HepG2 (cell line): ENCODE data around the gene UQCRC1. TPM values are rescaled to one million over a fixed set of nuclear protein-coding genes. Genes with fewer than 3 reads are reported as not detected.
A peak's percentile ranks its signal among the peaks of the same experiment; 100 is the strongest.

Experiments used
- AGO1 ChIP-seq: fragments of 200-400 bp; formaldehyde crosslinking; IDR thresholded peaks from 2 replicates; pipeline ENCODE4 v1.6.1; 2017; ENCODE audit warnings: mild to moderate bottlenecking, low read depth, low read length, moderate library complexity; ENCODE audit not compliant: poor library complexity, severe bottlenecking
- ATF3 ChIP-seq: sonication (generic); formaldehyde crosslinking; IDR thresholded peaks from 2 replicates; pipeline ENCODE4 v1.4.0; 2020; ENCODE audit warnings: missing genetic modification reagents
- GABPA ChIP-seq, 2 experiments: IDR thresholded peaks; 2 replicates each; pipeline ENCODE4 v1.6.1; 2011 to 2016; ENCODE audit warnings: low read depth in 2 of 2, low read length in 1 of 2, missing biosample characterization in 1 of 2, missing genetic modification characterization in 1 of 2
- HNRNPL ChIP-seq: fragments of 200-400 bp; formaldehyde crosslinking; IDR thresholded peaks from 2 replicates; pipeline ENCODE4 v1.6.1; 2017; ENCODE audit warnings: mild to moderate bottlenecking, low read depth, low read length
- RARA ChIP-seq: IDR thresholded peaks from 2 replicates; pipeline ENCODE4 v1.6.1; 2016; ENCODE audit warnings: missing genetic modification reagents, missing compliant biosample characterization
- RFX5 ChIP-seq: IDR thresholded peaks from 2 replicates; pipeline ENCODE4 v1.6.1; 2011; ENCODE audit warnings: low read depth, low read length, improper control_type of control experiment
- SAP130 ChIP-seq: IDR thresholded peaks from 2 replicates; pipeline ENCODE4 v1.6.1; 2016; ENCODE audit warnings: low read depth
- SP5 ChIP-seq: IDR thresholded peaks from 2 replicates; pipeline ENCODE4 v1.6.1; 2016; ENCODE audit warnings: low read depth, borderline replicate concordance
- ZBTB10 ChIP-seq: sonication (generic); formaldehyde crosslinking; IDR thresholded peaks from 2 replicates; pipeline ENCODE4 v1.4.0; 2020; ENCODE audit warnings: missing genetic modification reagents, borderline replicate concordance
- ZBTB3 ChIP-seq: sonication (generic); formaldehyde crosslinking; IDR thresholded peaks from 2 replicates; pipeline ENCODE4 v1.4.0; 2020; ENCODE audit warnings: low read depth, mild to moderate bottlenecking, moderate library complexity, missing genetic modification reagents, borderline replicate concordance
- ZBTB33 ChIP-seq: sonication (generic); formaldehyde crosslinking; IDR thresholded peaks from 2 replicates; pipeline ENCODE4 v1.4.0; 2020; ENCODE audit warnings: missing genetic modification reagents
- polyA plus RNA-seq, 8 experiments: library from polyadenylated mRNA; depleted of rRNA in 3 of 8; stranded (reverse) in 7 of 8; unstranded in 1 of 8; fragments of >200 nt; fragmentation: Illumina TruSeq in 4 of 8; extraction: Trizol in 4 of 8; gene quantifications; 2 replicates each; pipeline versions ENCODE4 v1.2.1 to v1.2.3, GENCODE V29; 2011 to 2016; ENCODE audit warnings: low read depth in 4 of 8, missing spikeins in 1 of 8, mixed read lengths in 1 of 8; ENCODE audit not compliant: insufficient read depth in 1 of 8
- total RNA-seq, 5 experiments: library from RNA; depleted of rRNA; stranded (reverse); fragments of >200 nt; fragmentation: Illumina TruSeq; extraction: Trizol; gene quantifications; 2 replicates each; pipeline ENCODE4 v1.2.3, GENCODE V29; 2016; ENCODE audit warnings: low read depth in 1 of 5
- TF ChIP-seq, protein P1 (sequence below): IDR thresholded peaks from 2 replicates; pipeline ENCODE4 v1.4.0; 2020; ENCODE audit warnings: mild to moderate bottlenecking, missing genetic modification reagents
- TF ChIP-seq, protein P2 (sequence below): sonication (generic); formaldehyde crosslinking; IDR thresholded peaks from 2 replicates; pipeline ENCODE4 v1.8.1; 2022; ENCODE audit warnings: mild to moderate bottlenecking, missing genetic modification reagents

UQCRC1 gene
- total and polyA plus RNA-seq, 2 of the 13 experiments (the other 11 are each of a cell fraction or from before 2014, with no cell fraction given), result 316 to 680 TPM

DNA sequence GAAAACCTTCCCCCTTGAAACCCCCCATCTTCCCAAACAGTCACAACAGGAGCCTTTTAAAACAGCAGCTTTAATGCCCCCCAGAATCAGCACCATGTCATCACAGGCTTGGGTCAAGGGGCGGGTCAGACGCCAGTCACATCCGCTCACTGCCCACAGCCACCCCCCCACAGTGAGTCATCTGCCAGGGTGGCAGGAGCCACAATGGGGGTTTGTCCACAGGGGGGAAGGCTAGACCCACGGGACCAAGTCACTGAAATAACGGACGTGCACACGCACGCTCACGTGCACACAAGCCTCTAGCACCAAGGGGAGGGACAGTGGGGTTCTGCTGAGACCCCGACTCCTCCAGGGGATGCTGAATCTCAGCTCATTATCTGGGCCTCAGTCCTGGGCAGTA is 45.4 kb downstream of the UQCRC1 start (continued):
- no peak for TF ChIP-seq GABPA (IDR thresholded peaks at IDR 0.05; ENCODE audit: low read depth, low read length)
- TF ChIP-seq GABPA (CRISPR knock-in tag; IDR thresholded peaks at IDR 0.05; ENCODE audit: low read depth), result 0 out of 2 replicates have a peak, but pooled peaks have one; percentile 17
- TF ChIP-seq RARA (CRISPR knock-in tag), result peak; percentile 41
- TF ChIP-seq, protein P1, sequence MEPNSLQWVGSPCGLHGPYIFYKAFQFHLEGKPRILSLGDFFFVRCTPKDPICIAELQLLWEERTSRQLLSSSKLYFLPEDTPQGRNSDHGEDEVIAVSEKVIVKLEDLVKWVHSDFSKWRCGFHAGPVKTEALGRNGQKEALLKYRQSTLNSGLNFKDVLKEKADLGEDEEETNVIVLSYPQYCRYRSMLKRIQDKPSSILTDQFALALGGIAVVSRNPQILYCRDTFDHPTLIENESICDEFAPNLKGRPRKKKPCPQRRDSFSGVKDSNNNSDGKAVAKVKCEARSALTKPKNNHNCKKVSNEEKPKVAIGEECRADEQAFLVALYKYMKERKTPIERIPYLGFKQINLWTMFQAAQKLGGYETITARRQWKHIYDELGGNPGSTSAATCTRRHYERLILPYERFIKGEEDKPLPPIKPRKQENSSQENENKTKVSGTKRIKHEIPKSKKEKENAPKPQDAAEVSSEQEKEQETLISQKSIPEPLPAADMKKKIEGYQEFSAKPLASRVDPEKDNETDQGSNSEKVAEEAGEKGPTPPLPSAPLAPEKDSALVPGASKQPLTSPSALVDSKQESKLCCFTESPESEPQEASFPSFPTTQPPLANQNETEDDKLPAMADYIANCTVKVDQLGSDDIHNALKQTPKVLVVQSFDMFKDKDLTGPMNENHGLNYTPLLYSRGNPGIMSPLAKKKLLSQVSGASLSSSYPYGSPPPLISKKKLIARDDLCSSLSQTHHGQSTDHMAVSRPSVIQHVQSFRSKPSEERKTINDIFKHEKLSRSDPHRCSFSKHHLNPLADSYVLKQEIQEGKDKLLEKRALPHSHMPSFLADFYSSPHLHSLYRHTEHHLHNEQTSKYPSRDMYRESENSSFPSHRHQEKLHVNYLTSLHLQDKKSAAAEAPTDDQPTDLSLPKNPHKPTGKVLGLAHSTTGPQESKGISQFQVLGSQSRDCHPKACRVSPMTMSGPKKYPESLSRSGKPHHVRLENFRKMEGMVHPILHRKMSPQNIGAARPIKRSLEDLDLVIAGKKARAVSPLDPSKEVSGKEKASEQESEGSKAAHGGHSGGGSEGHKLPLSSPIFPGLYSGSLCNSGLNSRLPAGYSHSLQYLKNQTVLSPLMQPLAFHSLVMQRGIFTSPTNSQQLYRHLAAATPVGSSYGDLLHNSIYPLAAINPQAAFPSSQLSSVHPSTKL (CRISPR knock-in tag), result peak; percentile 21; the same call in 1 of the 2 replicates
- TF ChIP-seq ZBTB10, result no peak
- peak; percentile 44; the same call in 1 of the 2 replicates for TF ChIP-seq ATF3
- no peak for TF ChIP-seq RFX5
- TF ChIP-seq ZBTB3 (CRISPR knock-in tag), result no peak
- TF ChIP-seq, protein P2, sequence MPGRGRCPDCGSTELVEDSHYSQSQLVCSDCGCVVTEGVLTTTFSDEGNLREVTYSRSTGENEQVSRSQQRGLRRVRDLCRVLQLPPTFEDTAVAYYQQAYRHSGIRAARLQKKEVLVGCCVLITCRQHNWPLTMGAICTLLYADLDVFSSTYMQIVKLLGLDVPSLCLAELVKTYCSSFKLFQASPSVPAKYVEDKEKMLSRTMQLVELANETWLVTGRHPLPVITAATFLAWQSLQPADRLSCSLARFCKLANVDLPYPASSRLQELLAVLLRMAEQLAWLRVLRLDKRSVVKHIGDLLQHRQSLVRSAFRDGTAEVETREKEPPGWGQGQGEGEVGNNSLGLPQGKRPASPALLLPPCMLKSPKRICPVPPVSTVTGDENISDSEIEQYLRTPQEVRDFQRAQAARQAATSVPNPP, result no peak
- peak; percentile 22 for TF ChIP-seq AGO1
- TF ChIP-seq SP5 (CRISPR knock-in tag), result peak; percentile 77
- peak; percentile 40; the same call in 1 of the 2 replicates for TF ChIP-seq SAP130 (CRISPR knock-in tag)
- peak; percentile 96 for TF ChIP-seq HNRNPL
- peak; percentile 85 for TF ChIP-seq ZBTB33 (CRISPR knock-in tag)
